ENCODE measurements around the gene KCNQ2. TPM values are rescaled to one million over a fixed set of nuclear protein-coding genes. Genes with fewer than 3 reads are reported as not detected.

Gene KCNQ2
- total RNA-seq, 1 experiment from 2014 or later: 86.5 TPM

- H3K36me3 ChIP-seq (ENCODE audit: control insufficient read depth in 1 of 2, insufficient read depth in 2 of 2, low read length in 2 of 2): no peaks in the 10 kb centered on the region
- no peak for DNase-seq (ENCODE audit: low read depth, low spot score)
- no peak for ATAC-seq
- no peak overlapping the region for H3K9ac ChIP-seq (ENCODE audit: low read length)
- H3K9me2 ChIP-seq (ENCODE audit: insufficient read depth): no peaks in the 10 kb centered on the region
- ChIA-PET RAD21 (ENCODE audit: low non-redundant PET in 1 of 2, low total read pairs in 2 of 2, uncharacterized antibody in 2 of 2, unreplicated experiment in 2 of 2) (no interaction called here), POLR2A (no interaction called here), CTCF (no interaction called here)
- H3K4me3 ChIP-seq (replicated peaks in 1 of 2; ENCODE audit: low read depth in 1 of 2, low read length in 2 of 2): no peak overlapping the region
- no peak overlapping the region for H3K4me2 ChIP-seq (ENCODE audit: low read length)
- H3K79me2 ChIP-seq (ENCODE audit: insufficient read depth, low read length): no peaks in the 10 kb centered on the region
- H4K20me1 ChIP-seq (ENCODE audit: insufficient read depth): no peaks in the 10 kb centered on the region
- no peak overlapping the region for H2AFZ ChIP-seq (ENCODE audit: low read depth, low read length, poor library complexity, severe bottlenecking)
- peaks cover 0 to 6% of the 10 kb centered on the region in 2 experiments; a peak in 1 of 4 replicates for H3K9me3 ChIP-seq (ENCODE audit: control insufficient read depth in 1 of 2, insufficient read depth in 1 of 2, low read depth in 1 of 2, low read length in 2 of 2)
- TF ChIP-seq EZH2phosphoT487 (IDR thresholded peaks at IDR 0.05; ENCODE audit: borderline replicate concordance) (no peak), CTCF (IDR thresholded peaks at IDR 0.05 in 2 of 3, conservative IDR thresholded peaks at IDR 0.05 in 1 of 3; ENCODE audit: borderline replicate concordance in 1 of 3, insufficient read depth in 1 of 3, low read depth in 2 of 3, low read length in 2 of 3) (no peak), MAX (IDR thresholded peaks at IDR 0.05) (no peak), SP1 (IDR thresholded peaks at IDR 0.05; ENCODE audit: low read depth) (no peak), EGR1 (IDR thresholded peaks at IDR 0.05; ENCODE audit: low read depth) (no peak), EZH2 (IDR thresholded peaks at IDR 0.05) (no peak), ELF1 (IDR thresholded peaks at IDR 0.05; ENCODE audit: borderline replicate concordance, low read depth) (no peak), SRF (IDR thresholded peaks at IDR 0.05; ENCODE audit: low read depth) (no peak), CBX3 (IDR thresholded peaks at IDR 0.05; ENCODE audit: low read depth) (no peak), ATF3 (IDR thresholded peaks at IDR 0.05) (no peak), TCF7L2 (IDR thresholded peaks at IDR 0.05; ENCODE audit: borderline replicate concordance, extremely low read depth, insufficient read depth, insufficient read length) (no peak), POLR2AphosphoS5 (IDR thresholded peaks at IDR 0.05; ENCODE audit: low read depth, low read length) (no peak), ZNF274 (IDR thresholded peaks at IDR 0.05; ENCODE audit: low read depth, low read length) (no peak)
- H3K4me1 ChIP-seq (ENCODE audit: control insufficient read depth in 1 of 2, insufficient read depth in 2 of 2, low read length in 2 of 2): no peaks in the 10 kb centered on the region
- intact Hi-C loops (cut with micrococcal nuclease): no loop called here
- no peak overlapping the region for H3K27ac ChIP-seq (ENCODE audit: low read depth, low read length)
- BruUV-seq (replicated peaks): no TSS peak
- no peaks in the 10 kb centered on the region for H3K27me3 ChIP-seq (ENCODE audit: insufficient read depth, low read length)
These were observed 116.6 kb downstream of the KCNQ2 start for GRCh38 chr20:63355781-63356295.

Measured in HCT116 (cell line).